OCI-LY3 (cell line): Measurements from ENCODE around the gene CERCAM.

Source experiments
- EZH2phosphoT487 ChIP-seq: fragments of 200-600 bp; shearing (Covaris generic); IDR thresholded peaks from 2 replicates; pipeline ENCODE4 v1.6.1; 2018; ENCODE audit warnings: antibody characterized with exemption, mixed run types, low read depth
- TF ChIP-seq, protein P1 (sequence below): fragments of 200-600, 300-600 bp; sonication (generic); IDR thresholded peaks from 2 replicates; pipeline ENCODE4 v1.5.1; 2014; ENCODE audit warnings: antibody characterized with exemption, low read length, low read depth

DNA sequence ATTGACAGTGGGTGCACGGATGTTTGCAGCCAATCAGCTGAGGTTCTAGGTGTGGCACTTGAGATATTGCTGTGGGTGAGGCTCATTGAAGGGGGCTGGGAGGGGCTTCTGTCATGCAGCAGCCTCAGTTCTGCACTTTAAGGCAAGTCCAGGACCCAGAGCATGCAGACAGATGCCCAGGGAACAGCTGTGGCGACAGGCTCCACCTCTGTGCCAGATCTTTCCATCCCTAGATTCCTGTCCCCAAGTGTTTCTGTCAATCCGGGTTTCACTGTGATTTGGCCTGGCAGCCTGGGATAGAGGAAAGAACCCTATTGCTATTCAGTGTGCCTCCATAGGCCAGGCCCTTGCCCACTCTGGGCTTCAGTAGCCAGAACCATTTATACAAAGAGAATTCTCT, 20.8 kb upstream of the CERCAM start:
- TF ChIP-seq EZH2phosphoT487: no peak
- TF ChIP-seq, protein P1, sequence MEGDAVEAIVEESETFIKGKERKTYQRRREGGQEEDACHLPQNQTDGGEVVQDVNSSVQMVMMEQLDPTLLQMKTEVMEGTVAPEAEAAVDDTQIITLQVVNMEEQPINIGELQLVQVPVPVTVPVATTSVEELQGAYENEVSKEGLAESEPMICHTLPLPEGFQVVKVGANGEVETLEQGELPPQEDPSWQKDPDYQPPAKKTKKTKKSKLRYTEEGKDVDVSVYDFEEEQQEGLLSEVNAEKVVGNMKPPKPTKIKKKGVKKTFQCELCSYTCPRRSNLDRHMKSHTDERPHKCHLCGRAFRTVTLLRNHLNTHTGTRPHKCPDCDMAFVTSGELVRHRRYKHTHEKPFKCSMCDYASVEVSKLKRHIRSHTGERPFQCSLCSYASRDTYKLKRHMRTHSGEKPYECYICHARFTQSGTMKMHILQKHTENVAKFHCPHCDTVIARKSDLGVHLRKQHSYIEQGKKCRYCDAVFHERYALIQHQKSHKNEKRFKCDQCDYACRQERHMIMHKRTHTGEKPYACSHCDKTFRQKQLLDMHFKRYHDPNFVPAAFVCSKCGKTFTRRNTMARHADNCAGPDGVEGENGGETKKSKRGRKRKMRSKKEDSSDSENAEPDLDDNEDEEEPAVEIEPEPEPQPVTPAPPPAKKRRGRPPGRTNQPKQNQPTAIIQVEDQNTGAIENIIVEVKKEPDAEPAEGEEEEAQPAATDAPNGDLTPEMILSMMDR: no peak
